ENCODE measurements around the gene SAFB. TPM values are rescaled to one million over a fixed set of nuclear protein-coding genes. Genes with fewer than 3 reads are reported as not detected.

SAFB gene
- total and polyA plus RNA-seq, 2 of the 13 experiments (the other 11 are each of a cell fraction or from before 2014, with no cell fraction given): 21.0 to 28.4 TPM

DNA sequence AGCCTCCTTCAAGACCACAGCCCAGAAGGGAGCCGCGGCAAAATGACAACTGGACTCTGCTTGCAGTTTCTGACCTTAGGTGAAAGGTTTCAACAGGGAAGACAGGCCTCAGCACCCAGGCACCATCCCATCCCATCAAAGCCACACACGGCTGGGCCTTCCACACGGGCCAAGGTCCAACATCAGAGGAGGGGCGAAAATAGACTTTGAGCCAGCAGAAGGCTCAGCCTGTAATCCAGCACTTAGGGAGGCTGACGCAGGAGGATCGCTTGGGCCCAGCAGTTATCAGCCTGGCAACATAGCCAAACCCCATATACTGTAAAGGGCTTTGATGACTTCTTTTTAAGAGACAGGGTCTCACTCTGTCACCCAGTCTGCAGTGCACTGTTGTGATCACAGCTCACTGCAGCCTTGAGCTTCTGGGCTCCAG, 28.3 kb upstream of the SAFB start (continued):
- no peak for TF ChIP-seq JDP2 (CRISPR knock-in tag; IDR thresholded peaks at IDR 0.05; ENCODE audit: borderline replicate concordance)
- TF ChIP-seq, protein P1, sequence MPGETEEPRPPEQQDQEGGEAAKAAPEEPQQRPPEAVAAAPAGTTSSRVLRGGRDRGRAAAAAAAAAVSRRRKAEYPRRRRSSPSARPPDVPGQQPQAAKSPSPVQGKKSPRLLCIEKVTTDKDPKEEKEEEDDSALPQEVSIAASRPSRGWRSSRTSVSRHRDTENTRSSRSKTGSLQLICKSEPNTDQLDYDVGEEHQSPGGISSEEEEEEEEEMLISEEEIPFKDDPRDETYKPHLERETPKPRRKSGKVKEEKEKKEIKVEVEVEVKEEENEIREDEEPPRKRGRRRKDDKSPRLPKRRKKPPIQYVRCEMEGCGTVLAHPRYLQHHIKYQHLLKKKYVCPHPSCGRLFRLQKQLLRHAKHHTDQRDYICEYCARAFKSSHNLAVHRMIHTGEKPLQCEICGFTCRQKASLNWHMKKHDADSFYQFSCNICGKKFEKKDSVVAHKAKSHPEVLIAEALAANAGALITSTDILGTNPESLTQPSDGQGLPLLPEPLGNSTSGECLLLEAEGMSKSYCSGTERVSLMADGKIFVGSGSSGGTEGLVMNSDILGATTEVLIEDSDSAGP (CRISPR knock-in tag; IDR thresholded peaks at IDR 0.05; ENCODE audit: borderline replicate concordance): no peak; the same call in none of the 2 replicates
- 0 out of 2 replicates have a peak, but pooled peaks have one; percentile 12 for TF ChIP-seq DRAP1 (CRISPR knock-in tag; IDR thresholded peaks at IDR 0.05)
- TF ChIP-seq ZNF232 (CRISPR knock-in tag; IDR thresholded peaks at IDR 0.05; ENCODE audit: borderline replicate concordance): no peak
- TF ChIP-seq ZNF556 (CRISPR knock-in tag; IDR thresholded peaks at IDR 0.05; ENCODE audit: borderline replicate concordance): peak; percentile 81; the same call in 1 of the 2 replicates
- no peak for TF ChIP-seq LCORL (IDR thresholded peaks at IDR 0.05)
- peak; percentile 85 for TF ChIP-seq LCORL (CRISPR knock-in tag; IDR thresholded peaks at IDR 0.05)
- TF ChIP-seq, protein P2, sequence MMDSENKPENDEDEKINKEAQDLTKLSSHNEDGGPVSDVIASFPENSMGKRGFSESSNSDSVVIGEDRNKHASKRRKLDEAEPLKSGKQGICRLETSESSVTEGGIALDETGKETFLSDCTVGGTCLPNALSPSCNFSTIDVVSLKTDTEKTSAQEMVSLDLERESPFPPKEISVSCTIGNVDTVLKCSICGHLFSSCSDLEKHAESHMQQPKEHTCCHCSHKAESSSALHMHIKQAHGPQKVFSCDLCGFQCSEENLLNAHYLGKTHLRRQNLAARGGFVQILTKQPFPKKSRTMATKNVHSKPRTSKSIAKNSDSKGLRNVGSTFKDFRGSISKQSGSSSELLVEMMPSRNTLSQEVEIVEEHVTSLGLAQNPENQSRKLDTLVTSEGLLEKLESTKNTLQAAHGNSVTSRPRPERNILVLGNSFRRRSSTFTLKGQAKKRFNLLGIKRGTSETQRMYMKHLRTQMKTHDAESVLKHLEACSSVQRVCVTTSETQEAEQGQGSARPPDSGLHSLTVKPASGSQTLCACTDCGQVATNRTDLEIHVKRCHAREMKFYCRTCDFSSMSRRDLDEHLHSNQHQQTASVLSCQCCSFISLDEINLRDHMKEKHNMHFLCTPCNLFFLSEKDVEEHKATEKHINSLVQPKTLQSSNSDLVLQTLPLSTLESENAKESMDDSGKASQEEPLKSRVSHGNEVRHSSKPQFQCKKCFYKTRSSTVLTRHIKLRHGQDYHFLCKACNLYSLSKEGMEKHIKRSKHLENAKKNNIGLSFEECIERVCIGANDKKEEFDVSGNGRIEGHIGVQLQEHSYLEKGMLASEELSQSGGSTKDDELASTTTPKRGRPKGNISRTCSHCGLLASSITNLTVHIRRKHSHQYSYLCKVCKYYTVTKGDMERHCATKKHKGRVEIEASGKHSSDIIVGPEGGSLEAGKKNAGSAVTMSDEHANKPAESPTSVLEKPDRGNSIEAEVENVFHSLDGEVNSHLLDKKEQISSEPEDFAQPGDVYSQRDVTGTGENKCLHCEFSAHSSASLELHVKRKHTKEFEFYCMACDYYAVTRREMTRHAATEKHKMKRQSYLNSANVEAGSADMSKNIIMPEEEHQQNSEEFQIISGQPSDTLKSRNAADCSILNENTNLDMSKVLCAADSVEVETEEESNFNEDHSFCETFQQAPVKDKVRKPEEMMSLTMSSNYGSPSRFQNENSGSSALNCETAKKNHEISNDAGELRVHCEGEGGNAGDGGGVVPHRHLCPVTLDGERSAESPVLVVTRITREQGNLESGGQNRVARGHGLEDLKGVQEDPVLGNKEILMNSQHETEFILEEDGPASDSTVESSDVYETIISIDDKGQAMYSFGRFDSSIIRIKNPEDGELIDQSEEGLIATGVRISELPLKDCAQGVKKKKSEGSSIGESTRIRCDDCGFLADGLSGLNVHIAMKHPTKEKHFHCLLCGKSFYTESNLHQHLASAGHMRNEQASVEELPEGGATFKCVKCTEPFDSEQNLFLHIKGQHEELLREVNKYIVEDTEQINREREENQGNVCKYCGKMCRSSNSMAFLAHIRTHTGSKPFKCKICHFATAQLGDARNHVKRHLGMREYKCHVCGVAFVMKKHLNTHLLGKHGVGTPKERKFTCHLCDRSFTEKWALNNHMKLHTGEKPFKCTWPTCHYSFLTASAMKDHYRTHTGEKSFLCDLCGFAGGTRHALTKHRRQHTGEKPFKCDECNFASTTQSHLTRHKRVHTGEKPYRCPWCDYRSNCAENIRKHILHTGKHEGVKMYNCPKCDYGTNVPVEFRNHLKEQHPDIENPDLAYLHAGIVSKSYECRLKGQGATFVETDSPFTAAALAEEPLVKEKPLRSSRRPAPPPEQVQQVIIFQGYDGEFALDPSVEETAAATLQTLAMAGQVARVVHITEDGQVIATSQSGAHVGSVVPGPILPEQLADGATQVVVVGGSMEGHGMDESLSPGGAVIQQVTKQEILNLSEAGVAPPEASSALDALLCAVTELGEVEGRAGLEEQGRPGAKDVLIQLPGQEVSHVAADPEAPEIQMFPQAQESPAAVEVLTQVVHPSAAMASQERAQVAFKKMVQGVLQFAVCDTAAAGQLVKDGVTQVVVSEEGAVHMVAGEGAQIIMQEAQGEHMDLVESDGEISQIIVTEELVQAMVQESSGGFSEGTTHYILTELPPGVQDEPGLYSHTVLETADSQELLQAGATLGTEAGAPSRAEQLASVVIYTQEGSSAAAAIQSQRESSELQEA (CRISPR knock-in tag; IDR thresholded peaks at IDR 0.05; ENCODE audit: not compliant biosample characterization): peak; percentile 71
- TF ChIP-seq HDAC6 (IDR thresholded peaks at IDR 0.05; ENCODE audit: low read depth, low read length): no peak
- TF ChIP-seq SRF (IDR thresholded peaks at IDR 0.05; ENCODE audit: low read depth, low read length): no peak
- no peak for TF ChIP-seq ZNF878 (CRISPR knock-in tag; IDR thresholded peaks at IDR 0.05)
- TF ChIP-seq PRDM10 (CRISPR knock-in tag; IDR thresholded peaks at IDR 0.05; ENCODE audit: low read depth): 0 out of 2 replicates have a peak, but pooled peaks have one; percentile 28
- no peak for TF ChIP-seq IKZF1 (IDR thresholded peaks at IDR 0.05)
- no peak for TF ChIP-seq ZC3H13 (CRISPR knock-in tag; IDR thresholded peaks at IDR 0.05)
- TF ChIP-seq ESRRA (CRISPR knock-in tag; IDR thresholded peaks at IDR 0.05; ENCODE audit: low read depth): peak; percentile 59; the same call in 1 of the 2 replicates
- peak; percentile 71 for TF ChIP-seq RXRB (CRISPR knock-in tag; IDR thresholded peaks at IDR 0.05; ENCODE audit: borderline replicate concordance)
- no peak for TF ChIP-seq FOXM1 (CRISPR knock-in tag; IDR thresholded peaks at IDR 0.05)
